GM23338 (cell line): ENCODE results near the gene KIAA1755. TPM values are rescaled to one million over a fixed set of nuclear protein-coding genes. Genes with fewer than 3 reads are reported as not detected.

Experiments used
- ATAC-seq: fragments of 200-7000 bp; cut with Tn5 transposase; 3 replicates; pipeline ENCODE4 v1.9.1; 2020
- DNase-seq: peaks from one replicate; pipeline ENCODE4 v3.0.0-alpha.2; 2015; ENCODE audit warnings: low spot score
- H2AFZ ChIP-seq: fragments of 200-600 bp; sonication (generic); 2 replicates; pipeline ENCODE4 v1.8.0; 2016; ENCODE audit warnings: antibody characterized with exemption, mild to moderate bottlenecking, moderate library complexity
- H3F3A ChIP-seq: fragments of 200-600 bp; sonication (generic); replicated peaks from 2 replicates; pipeline ENCODE4 v1.8.0; 2017; ENCODE audit warnings: antibody characterized with exemption, mixed run types, low read depth
- H3K27ac ChIP-seq: fragments of 200-600 bp; sonication (generic); 2 replicates; pipeline ENCODE4 v1.6.1; 2016; ENCODE audit warnings: low read depth
- H3K27me3 ChIP-seq: fragments of 200-600 bp; sonication (generic); 2 replicates; pipeline ENCODE4 v1.8.0; 2016; ENCODE audit warnings: mild to moderate bottlenecking, mixed run types, moderate library complexity; ENCODE audit not compliant: insufficient read depth
- H3K36me3 ChIP-seq: fragments of 200-600 bp; sonication (generic); 2 replicates; pipeline ENCODE4 v1.8.0; 2016; ENCODE audit warnings: mild to moderate bottlenecking; ENCODE audit not compliant: insufficient read depth
- H3K4me1 ChIP-seq: fragments of 200-600 bp; sonication (generic); 2 replicates; pipeline ENCODE4 v1.8.0; 2016; ENCODE audit warnings: mild to moderate bottlenecking, moderate library complexity; ENCODE audit not compliant: insufficient read depth
- H3K4me2 ChIP-seq: fragments of 200-600 bp; sonication (generic); 2 replicates; pipeline ENCODE4 v1.7.1; 2017; ENCODE audit warnings: mixed run types
- H3K4me3 ChIP-seq: fragments of 200-600 bp; sonication (generic); 2 replicates; pipeline ENCODE4 v1.6.1; 2016; ENCODE audit warnings: mixed run types
- H3K79me2 ChIP-seq: fragments of 200-600 bp; sonication (generic); replicated peaks from 2 replicates; pipeline ENCODE4 v1.8.0; 2017; ENCODE audit warnings: mild to moderate bottlenecking; ENCODE audit not compliant: insufficient read depth
- H3K9me2 ChIP-seq: fragments of 200-600 bp; sonication (generic); 2 replicates; pipeline ENCODE4 v1.8.0; 2017; ENCODE audit not compliant: insufficient read depth
- H4K20me1 ChIP-seq: fragments of 200-600 bp; sonication (generic); replicated peaks from 2 replicates; pipeline ENCODE4 v1.8.0; 2017; ENCODE audit warnings: mild to moderate bottlenecking; ENCODE audit not compliant: insufficient read depth
- H3K27ac Mint-ChIP-seq: 2 replicates; pipeline ENCODE4 v1.8.0; 2020; ENCODE audit warnings: inconsistent platforms, mild to moderate bottlenecking, moderate library complexity, mixed read lengths
- H3K27me3 Mint-ChIP-seq: 3 replicates; pipeline ENCODE4 v1.8.0; 2022; ENCODE audit warnings: low read depth, mild to moderate bottlenecking, moderate library complexity, mixed read lengths, inconsistent platforms; ENCODE audit not compliant: insufficient read depth, poor library complexity
- H3K36me3 Mint-ChIP-seq: 3 replicates; pipeline ENCODE4 v1.8.0; 2021; ENCODE audit warnings: low read depth, mild to moderate bottlenecking, inconsistent platforms, moderate library complexity, mixed read lengths
- H3K4me1 Mint-ChIP-seq: 3 replicates; pipeline ENCODE4 v1.8.0; 2020; ENCODE audit warnings: mild to moderate bottlenecking, inconsistent platforms, mixed read lengths
- H3K4me3 Mint-ChIP-seq: 3 replicates; pipeline ENCODE4 v1.8.0; 2021; ENCODE audit warnings: moderate library complexity, mild to moderate bottlenecking, inconsistent platforms, mixed read lengths
- H3K9me3 Mint-ChIP-seq: 3 replicates; pipeline ENCODE4 v1.8.0; 2020; ENCODE audit warnings: moderate library complexity, mild to moderate bottlenecking, inconsistent platforms, mixed read lengths
- CTCF ChIP-seq, 2 experiments: fragments of 200-600 bp in 1 of 2; sonication (generic) in 1 of 2; conservative IDR thresholded peaks; 2 replicates each; pipeline versions ENCODE4 v1.5.1 to v1.6.1; 2016 to 2017; ENCODE audit warnings: antibody characterized with exemption in 2 of 2, low read depth in 2 of 2, mild to moderate bottlenecking in 2 of 2, moderate library complexity in 1 of 2
- ETS1 ChIP-seq: IDR thresholded peaks from 2 replicates; pipeline ENCODE4 v1.6.1; 2016; ENCODE audit warnings: antibody characterized with exemption
- EZH2 ChIP-seq: fragments of 200-600 bp; sonication (generic); IDR thresholded peaks from one replicate; pipeline ENCODE4 v1.8.0; 2017; ENCODE audit warnings: antibody characterized with exemption, mild to moderate bottlenecking, low read depth; ENCODE audit not compliant: unreplicated experiment
- JUNB ChIP-seq: IDR thresholded peaks from one replicate; pipeline ENCODE4 v1.6.1; 2016; ENCODE audit warnings: antibody characterized with exemption; ENCODE audit not compliant: unreplicated experiment
- NANOG ChIP-seq: IDR thresholded peaks from 2 replicates; pipeline ENCODE4 v1.6.1; 2016; ENCODE audit warnings: antibody characterized with exemption, borderline replicate concordance
- POLR2AphosphoS5 ChIP-seq: IDR thresholded peaks from 2 replicates; pipeline ENCODE4 v1.6.1; 2016; ENCODE audit warnings: antibody characterized with exemption, low read depth
- ZNF114 ChIP-seq: fragments of 250-450 bp; sonication (Bioruptor Pico); IDR thresholded peaks from 2 replicates; pipeline ENCODE4 v1.5.0; 2020; ENCODE audit warnings: mild to moderate bottlenecking, moderate library complexity
- ZNF462 ChIP-seq: fragments of 250-450 bp; sonication (Bioruptor Pico); IDR thresholded peaks from 2 replicates; pipeline ENCODE4 v1.5.0; 2020; ENCODE audit warnings: mild to moderate bottlenecking, moderate library complexity
- polyA plus RNA-seq: library from polyadenylated mRNA; unstranded; fragments of >200 nt; fragmentation: Nextera tagmentation; extraction: Ambion mirVana; gene quantifications from 2 replicates; pipeline ENCODE4 v1.2.1, GENCODE V29; 2016
- total RNA-seq: library from RNA; depleted of rRNA; stranded (reverse); fragments of >200 nt; shearing (Covaris generic); gene quantifications from 2 replicates; pipeline ENCODE4 v1.2.3, GENCODE V29; 2014
- TF ChIP-seq, protein P1 (sequence below): IDR thresholded peaks from one replicate; pipeline ENCODE4 v1.6.1; 2018; ENCODE audit warnings: antibody characterized with exemption; ENCODE audit not compliant: unreplicated experiment

The KIAA1755 gene
- total and polyA plus RNA-seq, 2 experiments from 2014 or later, result 0.28 TPM; not detected in 1

DNA sequence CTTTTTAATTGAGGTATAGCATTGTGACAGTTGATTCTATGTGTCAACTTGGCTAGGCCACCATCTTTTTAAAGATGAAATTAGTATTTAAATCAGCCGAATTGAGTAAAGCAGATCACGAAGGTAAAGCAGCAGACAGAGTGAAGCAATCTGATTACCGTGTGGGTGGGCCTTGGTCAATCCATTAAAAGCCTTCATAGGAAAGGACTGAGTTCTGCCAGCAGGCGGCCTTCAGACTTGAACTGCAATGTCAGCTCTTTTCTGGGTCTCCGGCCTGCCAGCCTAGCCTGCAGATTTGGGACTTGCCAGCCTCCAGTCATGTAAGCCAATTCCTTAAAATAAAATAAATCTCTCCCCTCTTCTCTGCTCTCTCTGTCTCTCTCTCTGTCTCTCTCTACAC, 73.0 kb downstream of the KIAA1755 start:
- Histone ChIP-seq H3K79me2 (no peaks in the 10 kb centered on the region), H2AFZ (peak overlapping the region; percentile 0; the same call in 1 of the 2 replicates), H3K9me2 (no peaks in the 10 kb centered on the region), H3K27me3 (no peaks in the 10 kb centered on the region), H3K4me1 (no peaks in the 10 kb centered on the region), H3K4me3 (no peak overlapping the region), H3K4me2 (no peak overlapping the region), H4K20me1 (no peaks in the 10 kb centered on the region), H3K27ac (no peak overlapping the region), H3K36me3 (no peaks in the 10 kb centered on the region), H3F3A (no peaks in the 10 kb centered on the region)
- ATAC-seq (peak; percentile 91), DNase-seq (peak; percentile 81)
- Mint-ChIP-seq H3K4me1 (peaks cover 4% of the 10 kb centered on the region; the same call in 1 of the 3 replicates), H3K27ac (no peak overlapping the region), H3K36me3 (no peaks in the 10 kb centered on the region), H3K4me3 (no peak overlapping the region), H3K9me3 (no peaks in the 10 kb centered on the region), H3K27me3 (peaks cover 4% of the 10 kb centered on the region)
- TF ChIP-seq ETS1 (no peak), POLR2AphosphoS5 (no peak), NANOG (no peak), CTCF (conservative IDR thresholded peaks at IDR 0.05; ENCODE audit: low read depth in 2 of 2) (peak; percentile 41 to 46), JUNB (no peak), ZNF114 (CRISPR knock-in tag) (no peak), ZNF462 (CRISPR knock-in tag) (no peak), EZH2 (no peak)
- TF ChIP-seq, protein P1, sequence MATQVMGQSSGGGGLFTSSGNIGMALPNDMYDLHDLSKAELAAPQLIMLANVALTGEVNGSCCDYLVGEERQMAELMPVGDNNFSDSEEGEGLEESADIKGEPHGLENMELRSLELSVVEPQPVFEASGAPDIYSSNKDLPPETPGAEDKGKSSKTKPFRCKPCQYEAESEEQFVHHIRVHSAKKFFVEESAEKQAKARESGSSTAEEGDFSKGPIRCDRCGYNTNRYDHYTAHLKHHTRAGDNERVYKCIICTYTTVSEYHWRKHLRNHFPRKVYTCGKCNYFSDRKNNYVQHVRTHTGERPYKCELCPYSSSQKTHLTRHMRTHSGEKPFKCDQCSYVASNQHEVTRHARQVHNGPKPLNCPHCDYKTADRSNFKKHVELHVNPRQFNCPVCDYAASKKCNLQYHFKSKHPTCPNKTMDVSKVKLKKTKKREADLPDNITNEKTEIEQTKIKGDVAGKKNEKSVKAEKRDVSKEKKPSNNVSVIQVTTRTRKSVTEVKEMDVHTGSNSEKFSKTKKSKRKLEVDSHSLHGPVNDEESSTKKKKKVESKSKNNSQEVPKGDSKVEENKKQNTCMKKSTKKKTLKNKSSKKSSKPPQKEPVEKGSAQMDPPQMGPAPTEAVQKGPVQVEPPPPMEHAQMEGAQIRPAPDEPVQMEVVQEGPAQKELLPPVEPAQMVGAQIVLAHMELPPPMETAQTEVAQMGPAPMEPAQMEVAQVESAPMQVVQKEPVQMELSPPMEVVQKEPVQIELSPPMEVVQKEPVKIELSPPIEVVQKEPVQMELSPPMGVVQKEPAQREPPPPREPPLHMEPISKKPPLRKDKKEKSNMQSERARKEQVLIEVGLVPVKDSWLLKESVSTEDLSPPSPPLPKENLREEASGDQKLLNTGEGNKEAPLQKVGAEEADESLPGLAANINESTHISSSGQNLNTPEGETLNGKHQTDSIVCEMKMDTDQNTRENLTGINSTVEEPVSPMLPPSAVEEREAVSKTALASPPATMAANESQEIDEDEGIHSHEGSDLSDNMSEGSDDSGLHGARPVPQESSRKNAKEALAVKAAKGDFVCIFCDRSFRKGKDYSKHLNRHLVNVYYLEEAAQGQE, result no peak
